ENCODE measurements around the gene PARD6G.
A peak's percentile ranks its signal among the peaks of the same experiment; 100 is the strongest.

Gene PARD6G

DNA sequence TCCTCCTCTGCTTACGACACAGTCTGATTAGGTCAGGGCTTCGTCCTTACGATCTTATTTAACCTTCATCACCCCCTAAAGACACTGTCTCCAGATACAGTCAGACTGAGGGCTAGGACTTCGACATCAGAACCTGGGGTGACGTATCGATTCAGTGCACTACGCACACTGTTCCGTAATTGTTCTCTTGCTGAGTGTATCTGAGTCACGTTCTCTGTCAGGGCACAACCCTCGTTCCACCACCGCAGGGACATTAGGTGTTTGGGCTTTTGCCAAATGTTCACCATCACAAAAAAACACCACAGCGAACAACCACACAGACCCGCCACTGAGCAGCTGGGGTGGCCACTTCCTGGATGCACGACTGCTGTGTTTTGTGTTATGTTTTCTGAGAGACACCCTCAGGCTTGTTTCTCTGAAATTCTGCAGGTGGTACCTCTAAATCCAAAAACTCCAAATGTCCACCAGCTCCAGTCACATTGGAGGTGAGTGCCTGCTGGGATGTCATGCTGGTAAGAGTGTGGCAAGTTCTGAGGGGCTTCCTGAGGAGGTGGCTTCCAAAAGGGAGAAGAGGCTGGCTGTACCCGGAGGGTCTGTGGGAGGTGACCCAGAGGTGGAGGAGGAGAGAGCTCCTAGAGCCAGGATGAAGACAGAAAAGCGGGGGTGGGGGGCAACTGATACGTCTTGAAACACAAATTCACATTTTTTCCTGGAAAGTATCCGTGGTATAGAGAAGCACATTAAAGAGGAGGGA is 71.7 kb downstream of the PARD6G start:
- Histone ChIP-seq H3K27me3 (replicated peaks) (no peaks in the 10 kb centered on the region), H3K4me3 (ENCODE audit: low read depth, low read length) (no peak overlapping the region), H3K36me3 (replicated peaks) (no peaks in the 10 kb centered on the region), H3K27ac (no peak overlapping the region)
- DNase-seq = peak; percentile 48
- in situ Hi-C loops (cut with HindIII; ENCODE audit: low pct_ligation_motif_present, low sequenced_read_pairs) = no loop called here
- TF ChIP-seq, protein P1, sequence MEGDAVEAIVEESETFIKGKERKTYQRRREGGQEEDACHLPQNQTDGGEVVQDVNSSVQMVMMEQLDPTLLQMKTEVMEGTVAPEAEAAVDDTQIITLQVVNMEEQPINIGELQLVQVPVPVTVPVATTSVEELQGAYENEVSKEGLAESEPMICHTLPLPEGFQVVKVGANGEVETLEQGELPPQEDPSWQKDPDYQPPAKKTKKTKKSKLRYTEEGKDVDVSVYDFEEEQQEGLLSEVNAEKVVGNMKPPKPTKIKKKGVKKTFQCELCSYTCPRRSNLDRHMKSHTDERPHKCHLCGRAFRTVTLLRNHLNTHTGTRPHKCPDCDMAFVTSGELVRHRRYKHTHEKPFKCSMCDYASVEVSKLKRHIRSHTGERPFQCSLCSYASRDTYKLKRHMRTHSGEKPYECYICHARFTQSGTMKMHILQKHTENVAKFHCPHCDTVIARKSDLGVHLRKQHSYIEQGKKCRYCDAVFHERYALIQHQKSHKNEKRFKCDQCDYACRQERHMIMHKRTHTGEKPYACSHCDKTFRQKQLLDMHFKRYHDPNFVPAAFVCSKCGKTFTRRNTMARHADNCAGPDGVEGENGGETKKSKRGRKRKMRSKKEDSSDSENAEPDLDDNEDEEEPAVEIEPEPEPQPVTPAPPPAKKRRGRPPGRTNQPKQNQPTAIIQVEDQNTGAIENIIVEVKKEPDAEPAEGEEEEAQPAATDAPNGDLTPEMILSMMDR (IDR thresholded peaks at IDR 0.05; ENCODE audit: low read depth, low read length, missing control alignments) = no peak

DNA sequence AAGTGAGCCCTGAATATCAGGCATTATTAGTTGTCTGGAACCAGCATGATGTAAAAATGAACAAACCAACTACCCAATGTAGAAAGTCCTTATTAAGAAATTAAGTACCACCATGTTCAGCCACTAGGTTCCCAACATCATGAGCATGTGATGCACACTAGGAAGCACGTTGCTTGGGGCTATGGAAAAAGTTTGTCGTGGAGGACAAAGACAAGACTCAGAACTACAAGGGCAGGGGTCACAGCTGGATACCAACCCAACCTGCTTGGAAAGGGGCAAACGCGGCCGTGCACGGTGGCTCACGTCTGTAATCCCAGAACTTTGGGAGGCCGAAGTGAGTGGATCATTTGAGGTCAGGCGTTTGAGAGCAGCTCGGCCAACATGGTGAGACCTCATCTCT is 74.3 kb downstream of the PARD6G start:
- in situ Hi-C loops (cut with HindIII; ENCODE audit: low pct_ligation_motif_present, low sequenced_read_pairs) = no loop called here
- no peaks in the 10 kb centered on the region for H3K27me3 ChIP-seq (replicated peaks)
- H3K36me3 ChIP-seq (replicated peaks) = no peaks in the 10 kb centered on the region
- TF ChIP-seq, protein P1 (IDR thresholded peaks at IDR 0.05; ENCODE audit: low read depth, low read length, missing control alignments) = no peak
- H3K4me3 ChIP-seq (ENCODE audit: low read depth, low read length) = no peak overlapping the region
- DNase-seq = no peak
- H3K27ac ChIP-seq = no peak overlapping the region

DNA sequence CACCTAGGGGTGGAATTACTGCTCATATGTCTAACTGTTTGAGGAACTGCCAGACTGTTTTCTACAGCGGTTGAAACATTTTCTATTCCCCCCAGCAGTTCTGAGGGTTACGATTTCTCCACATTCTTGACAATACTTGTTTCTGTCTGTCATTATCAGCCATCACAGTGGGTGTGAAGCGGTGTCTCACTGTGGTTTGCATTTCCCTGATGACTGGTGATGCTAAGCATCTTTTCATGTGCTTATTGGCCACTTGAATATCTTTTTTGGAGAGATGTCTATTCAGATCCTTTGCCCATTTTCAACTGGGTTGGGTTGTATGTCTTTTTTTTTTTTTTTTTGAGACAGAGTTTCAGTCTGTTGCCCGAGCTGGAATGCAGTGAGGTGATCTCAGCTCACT is 75.3 kb downstream of the PARD6G start:
- Histone ChIP-seq H3K4me3 (ENCODE audit: low read depth, low read length) (no peak overlapping the region), H3K27ac (no peak overlapping the region), H3K36me3 (replicated peaks) (no peaks in the 10 kb centered on the region), H3K27me3 (replicated peaks) (no peaks in the 10 kb centered on the region)
- in situ Hi-C loops (cut with HindIII; ENCODE audit: low pct_ligation_motif_present, low sequenced_read_pairs) = no loop called here
- no peak for DNase-seq
- TF ChIP-seq, protein P1 (IDR thresholded peaks at IDR 0.05; ENCODE audit: low read depth, low read length, missing control alignments) = no peak

DNA sequence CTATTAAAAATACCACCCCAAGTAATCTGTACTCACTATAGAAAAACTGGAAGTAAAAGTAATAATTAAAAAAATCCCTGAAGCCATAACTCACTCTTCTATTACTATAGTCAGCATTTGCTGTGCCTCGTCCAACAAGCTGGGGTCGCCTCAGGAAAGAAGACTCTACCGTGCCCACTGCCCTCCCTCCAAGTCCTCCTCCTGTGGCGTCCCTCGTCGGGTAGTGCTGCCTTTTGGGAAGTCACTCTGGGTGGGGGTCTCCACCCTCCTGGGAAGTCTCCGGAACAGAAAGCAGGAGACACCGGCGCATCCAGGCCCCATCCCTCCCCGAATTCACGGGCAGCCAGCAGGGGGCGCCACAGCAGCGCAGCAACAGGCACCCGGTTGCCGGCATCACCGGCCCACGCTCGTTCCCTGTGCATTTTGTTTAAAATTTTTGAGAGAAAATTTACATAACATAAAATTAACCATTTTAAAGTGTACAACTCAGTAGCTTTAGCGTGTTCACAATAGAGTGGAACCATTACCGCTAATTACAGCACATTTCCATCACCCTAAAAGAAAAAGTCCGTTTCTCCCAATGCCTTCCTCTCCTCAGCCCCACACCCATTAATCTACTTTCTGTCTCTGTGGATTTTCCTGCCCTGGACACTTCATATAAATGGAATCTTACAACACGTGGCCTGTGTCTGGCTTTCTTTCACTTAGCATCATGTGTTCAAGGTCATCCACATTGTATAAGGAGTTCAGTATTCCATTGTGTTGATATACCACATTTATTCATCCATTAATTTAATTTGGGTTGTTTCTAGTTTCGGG is 76.1 kb downstream of the PARD6G start:
- peak overlapping the region; percentile 9 for H3K4me3 ChIP-seq (ENCODE audit: low read depth, low read length)
- DNase-seq = no peak
- no peak overlapping the region for H3K27ac ChIP-seq
- no peaks in the 10 kb centered on the region for H3K36me3 ChIP-seq (replicated peaks)
- in situ Hi-C loops (cut with HindIII; ENCODE audit: low pct_ligation_motif_present, low sequenced_read_pairs) = no loop called here
- H3K27me3 ChIP-seq (replicated peaks) = no peaks in the 10 kb centered on the region
- TF ChIP-seq, protein P1 (IDR thresholded peaks at IDR 0.05; ENCODE audit: low read depth, low read length, missing control alignments) = peak; percentile 95

DNA sequence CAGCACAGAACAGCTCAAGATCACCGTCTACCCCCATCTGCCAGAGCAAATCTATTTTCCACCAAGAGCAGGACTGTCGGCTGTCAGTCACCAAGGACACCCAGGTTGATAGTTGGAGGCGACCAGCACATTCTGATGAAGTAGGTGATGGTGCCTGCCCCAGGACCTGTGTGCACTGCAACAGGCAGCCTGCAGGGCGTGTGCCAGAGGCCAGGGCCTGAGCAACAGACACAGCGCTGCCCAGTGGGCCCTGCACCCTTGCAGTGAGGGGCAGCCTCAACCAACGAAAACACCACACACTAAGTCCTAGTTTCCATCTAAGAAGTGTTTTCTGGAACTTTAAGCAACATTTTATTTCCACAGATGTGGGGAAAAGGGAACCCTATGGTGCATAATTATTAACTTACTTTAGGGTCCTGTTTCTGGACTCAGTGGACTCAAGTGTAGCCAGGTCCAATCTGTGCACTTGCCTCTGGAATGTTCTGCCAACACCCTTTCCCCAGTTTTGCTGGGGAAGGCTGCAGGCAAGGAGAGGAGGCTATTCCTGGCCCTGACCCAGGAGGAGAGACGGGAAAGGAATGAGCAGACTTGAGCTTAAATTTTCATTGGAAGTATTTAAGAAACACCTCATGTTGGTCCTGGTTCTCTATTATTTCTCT is 76.8 kb downstream of the PARD6G start:
- TF ChIP-seq, protein P1 (IDR thresholded peaks at IDR 0.05; ENCODE audit: low read depth, low read length, missing control alignments) = peak; percentile 6
- Histone ChIP-seq H3K36me3 (replicated peaks) (no peaks in the 10 kb centered on the region), H3K27me3 (replicated peaks) (no peaks in the 10 kb centered on the region), H3K4me3 (ENCODE audit: low read depth, low read length) (no peak overlapping the region), H3K27ac (no peak overlapping the region)
- no peak for DNase-seq
- in situ Hi-C loops (cut with HindIII; ENCODE audit: low pct_ligation_motif_present, low sequenced_read_pairs) = no loop called here

All from brain microvascular endothelial cell (primary cell).